ENCODE measurements around the gene ADAMTS4. TPM values are rescaled to one million over a fixed set of nuclear protein-coding genes. Genes with fewer than 3 reads are reported as not detected.

Gene ADAMTS4
- total RNA-seq, 1 experiment from 2014 or later, result 7.0 TPM

- H2BK120ac ChIP-seq (ENCODE audit: low read depth, low read length, poor library complexity, severe bottlenecking), result no peak overlapping the region
- 0 out of 5 replicates have a peak overlapping the region, but pooled peaks of 1 of the 2 experiments have one; percentile 20 for H3K4me3 Mint-ChIP-seq
- H2AFZ ChIP-seq (ENCODE audit: low read length), result no peak overlapping the region
- H2AK5ac ChIP-seq (ENCODE audit: insufficient read length, low read length), result no peak overlapping the region
- H3K27me3 Mint-ChIP-seq (ENCODE audit: low read depth), result no peaks in the 10 kb centered on the region
- H3K4me2 ChIP-seq (ENCODE audit: insufficient read depth, insufficient read length, low read length), result no peak overlapping the region
- no peak overlapping the region for H4K5ac ChIP-seq (ENCODE audit: insufficient read length, low read depth, low read length)
- no peaks in the 10 kb centered on the region for H3K23me2 ChIP-seq (ENCODE audit: insufficient read length, low read depth, low read length, poor library complexity, severe bottlenecking)
- no peak overlapping the region for H4K91ac ChIP-seq (ENCODE audit: insufficient read length, low read depth, low read length)
- no peaks in the 10 kb centered on the region for H3K79me1 ChIP-seq (ENCODE audit: insufficient read depth, low read depth, low read length, poor library complexity, severe bottlenecking)
- H3K9me3 Mint-ChIP-seq, result no peaks in the 10 kb centered on the region
- no peaks in the 10 kb centered on the region for H3K27me3 ChIP-seq (ENCODE audit: insufficient read depth, low read length)
- H3T11ph ChIP-seq (ENCODE audit: low read length), result no peak overlapping the region
- H3K27ac ChIP-seq (ENCODE audit: insufficient read length, low read depth, low read length), result no peak overlapping the region
- H4K20me1 ChIP-seq (ENCODE audit: control insufficient read depth, insufficient read depth, insufficient read length), result no peaks in the 10 kb centered on the region
- no peaks in the 10 kb centered on the region for H3K79me2 ChIP-seq (ENCODE audit: insufficient read depth, low read length)
- peaks cover 23 to 40% of the 10 kb centered on the region in 2 experiments for H3K4me1 Mint-ChIP-seq
- H2BK20ac ChIP-seq (ENCODE audit: low read depth, low read length, poor library complexity, severe bottlenecking), result no peak overlapping the region
- H3K9me3 ChIP-seq (ENCODE audit: control insufficient read depth, low read depth, low read length), result no peaks in the 10 kb centered on the region
- peaks cover 18 to 22% (median 20%) of the 10 kb centered on the region in 3 experiments; a peak in 6 of 7 replicates for H3K36me3 Mint-ChIP-seq (ENCODE audit: insufficient read depth in 1 of 3, low read depth in 3 of 3)
- H3K9ac ChIP-seq (ENCODE audit: extremely low read depth, insufficient read length, low read length), result no peak overlapping the region
- no peak for DNase-seq
- WGBS (ENCODE audit: extremely low coverage, insufficient read length, low lambda C conversion rate), result no CpG with 5 or more reads among the region's 7 CpGs
- H2BK5ac ChIP-seq (ENCODE audit: insufficient read length, low read length), result no peak overlapping the region
- H3K4ac ChIP-seq (ENCODE audit: low read depth, low read length), result no peak overlapping the region
- no peak overlapping the region for H2BK12ac ChIP-seq (ENCODE audit: insufficient read length, low read depth, low read length)
- TF ChIP-seq, protein P1, sequence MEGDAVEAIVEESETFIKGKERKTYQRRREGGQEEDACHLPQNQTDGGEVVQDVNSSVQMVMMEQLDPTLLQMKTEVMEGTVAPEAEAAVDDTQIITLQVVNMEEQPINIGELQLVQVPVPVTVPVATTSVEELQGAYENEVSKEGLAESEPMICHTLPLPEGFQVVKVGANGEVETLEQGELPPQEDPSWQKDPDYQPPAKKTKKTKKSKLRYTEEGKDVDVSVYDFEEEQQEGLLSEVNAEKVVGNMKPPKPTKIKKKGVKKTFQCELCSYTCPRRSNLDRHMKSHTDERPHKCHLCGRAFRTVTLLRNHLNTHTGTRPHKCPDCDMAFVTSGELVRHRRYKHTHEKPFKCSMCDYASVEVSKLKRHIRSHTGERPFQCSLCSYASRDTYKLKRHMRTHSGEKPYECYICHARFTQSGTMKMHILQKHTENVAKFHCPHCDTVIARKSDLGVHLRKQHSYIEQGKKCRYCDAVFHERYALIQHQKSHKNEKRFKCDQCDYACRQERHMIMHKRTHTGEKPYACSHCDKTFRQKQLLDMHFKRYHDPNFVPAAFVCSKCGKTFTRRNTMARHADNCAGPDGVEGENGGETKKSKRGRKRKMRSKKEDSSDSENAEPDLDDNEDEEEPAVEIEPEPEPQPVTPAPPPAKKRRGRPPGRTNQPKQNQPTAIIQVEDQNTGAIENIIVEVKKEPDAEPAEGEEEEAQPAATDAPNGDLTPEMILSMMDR (conservative IDR thresholded peaks at IDR 0.05), result no peak
- 0 out of 7 replicates have a peak overlapping the region, but pooled peaks of 1 of the 3 experiments have one; percentile 21 for H3K27ac Mint-ChIP-seq
- H4K8ac ChIP-seq (replicated peaks; ENCODE audit: insufficient read length, low read depth, low read length), result no peak overlapping the region
- H2BK15ac ChIP-seq (ENCODE audit: low read depth, low read length), result no peak overlapping the region
- no peak overlapping the region for H3K23ac ChIP-seq (ENCODE audit: insufficient read length, low read depth, low read length)
- H3K14ac ChIP-seq (ENCODE audit: insufficient read depth, low read length), result no peak overlapping the region
- peaks cover 8% of the 10 kb centered on the region; the same call in 1 of the 2 replicates for H3K4me1 ChIP-seq (ENCODE audit: insufficient read depth, low read length)
- H3K18ac ChIP-seq (ENCODE audit: insufficient read length, low read depth, low read length), result no peak overlapping the region
- H3K56ac ChIP-seq (ENCODE audit: insufficient read length, low read depth, low read length), result no peak overlapping the region
Observed at GRCh38 chr1:161228032-161228431, 29.2 kb upstream of the ADAMTS4 start.
